Esophagus muscularis mucosa (tissue), 3 donors: ENCODE results near the gene CHN1.

Source experiments
- CTCF ChIP-seq, 3 experiments: fragments of 200-600 bp in 2 of 3; fragments of 450-650 bp in 1 of 3; sonication (generic) in 2 of 3; IDR thresholded peaks; one replicate each; pipeline ENCODE4 v1.5.1; 2017 to 2019; ENCODE audit warnings: antibody characterized with exemption in 3 of 3, mild to moderate bottlenecking in 2 of 3, moderate library complexity in 1 of 3
- POLR2A ChIP-seq: fragments of 450-650 bp; IDR thresholded peaks from one replicate; pipeline ENCODE4 v1.6.1; 2017; ENCODE audit warnings: antibody characterized with exemption, moderate library complexity, mild to moderate bottlenecking, low read depth

- TF ChIP-seq CTCF (IDR thresholded peaks at IDR 0.05) (peak; percentile 83 to 90 (median 87)), POLR2A (no peak)
Measured at GRCh38 chr2:174771631-174772471, 233.3 kb downstream of the CHN1 start.
